Chondrocyte (in vitro differentiated cells): ENCODE data around the gene MRPL45. TPM values are rescaled to one million over a fixed set of nuclear protein-coding genes. Genes with fewer than 3 reads are reported as not detected.

Source experiments
- DNase-seq: peaks from one replicate; pipeline ENCODE4 v3.0.0; 2021; ENCODE audit warnings: mixed read lengths, low spot score
- H3K27ac Mint-ChIP-seq: one replicate; pipeline ENCODE4 v1.8.0; 2021; ENCODE audit warnings: mild to moderate bottlenecking, moderate library complexity, mixed read lengths; ENCODE audit not compliant: unreplicated experiment
- H3K27me3 Mint-ChIP-seq: 2 replicates; pipeline ENCODE4 v1.8.0; 2021; ENCODE audit warnings: low read depth, mixed read lengths
- H3K36me3 Mint-ChIP-seq: 2 replicates; pipeline ENCODE4 v1.8.0; 2021; ENCODE audit warnings: low read depth, mixed read lengths
- H3K4me1 Mint-ChIP-seq: 2 replicates; pipeline ENCODE4 v1.8.0; 2021; ENCODE audit warnings: low read depth, mild to moderate bottlenecking, mixed read lengths
- H3K4me3 Mint-ChIP-seq: one replicate; pipeline ENCODE4 v1.8.0; 2021; ENCODE audit warnings: mild to moderate bottlenecking, moderate library complexity, mixed read lengths; ENCODE audit not compliant: unreplicated experiment
- H3K9me3 Mint-ChIP-seq: 2 replicates; pipeline ENCODE4 v1.8.0; 2021; ENCODE audit warnings: low read depth, mixed read lengths
- CTCF ChIP-seq: fragments of 200-600 bp; sonication (generic); IDR thresholded peaks from 2 replicates; pipeline ENCODE4 v1.5.0; 2021; ENCODE audit warnings: antibody characterized with exemption, mild to moderate bottlenecking, moderate library complexity
- total RNA-seq: library from RNA; stranded (reverse); gene quantifications from 3 replicates; pipeline ENCODE4 v1.2.1, GENCODE V29; 2021

MRPL45 gene
- total RNA-seq, 1 donor from 2014 or later, result 26.0 TPM

GRCh38 chr17:38330941-38331411 lies 34.0 kb downstream of the MRPL45 start:
- peaks cover 15% of the 10 kb centered on the region for H3K27me3 Mint-ChIP-seq
- no peaks in the 10 kb centered on the region for H3K36me3 Mint-ChIP-seq
- no peaks in the 10 kb centered on the region for H3K4me1 Mint-ChIP-seq
- H3K4me3 Mint-ChIP-seq, result no peak overlapping the region
- H3K9me3 Mint-ChIP-seq, result no peaks in the 10 kb centered on the region
- no peak overlapping the region for H3K27ac Mint-ChIP-seq
- no peak for DNase-seq
- no peak for TF ChIP-seq CTCF

GRCh38 chr17:38332735-38333134 lies 35.8 kb downstream of the MRPL45 start:
- H3K36me3 Mint-ChIP-seq, result no peaks in the 10 kb centered on the region

GRCh38 chr17:38333635-38334295 lies 36.8 kb downstream of the MRPL45 start:
- Mint-ChIP-seq H3K36me3 (no peaks in the 10 kb centered on the region), H3K27me3 (peaks cover 15% of the 10 kb centered on the region), H3K4me3 (no peak overlapping the region), H3K27ac (no peak overlapping the region), H3K9me3 (no peaks in the 10 kb centered on the region), H3K4me1 (no peaks in the 10 kb centered on the region)
- peak; percentile 79 for TF ChIP-seq CTCF
- DNase-seq, result no peak

More at GRCh38 chr17:38332735-38333134, 35.8 kb downstream of the MRPL45 start:
- no peak overlapping the region for H3K4me3 Mint-ChIP-seq
- no peak for DNase-seq
- no peak overlapping the region for H3K27ac Mint-ChIP-seq
- no peaks in the 10 kb centered on the region for H3K9me3 Mint-ChIP-seq
- H3K27me3 Mint-ChIP-seq, result peaks cover 15% of the 10 kb centered on the region
- no peaks in the 10 kb centered on the region for H3K4me1 Mint-ChIP-seq
- no peak for TF ChIP-seq CTCF

- Mint-ChIP-seq H3K4me1 (no peaks in the 10 kb centered on the region), H3K27me3 (peaks cover 17% of the 10 kb centered on the region), H3K27ac (no peak overlapping the region), H3K36me3 (no peaks in the 10 kb centered on the region), H3K9me3 (no peaks in the 10 kb centered on the region), H3K4me3 (no peak overlapping the region)
- TF ChIP-seq CTCF, result no peak
- DNase-seq, result peak; percentile 68
These were observed 37.8 kb downstream of the MRPL45 start for GRCh38 chr17:38334480-38335364.

- Mint-ChIP-seq H3K4me1 (peaks cover 3% of the 10 kb centered on the region), H3K36me3 (no peaks in the 10 kb centered on the region), H3K9me3 (no peaks in the 10 kb centered on the region), H3K4me3 (no peak overlapping the region), H3K27ac (no peak overlapping the region), H3K27me3 (peaks cover 17% of the 10 kb centered on the region)
- no peak for DNase-seq
- no peak for TF ChIP-seq CTCF
These were observed 39.9 kb downstream of the MRPL45 start for GRCh38 chr17:38336838-38337237.
